ENCODE results near the gene FUZ. TPM values are rescaled to one million over a fixed set of nuclear protein-coding genes. Genes with fewer than 3 reads are reported as not detected.

FUZ gene
- 26.8 and 29.3 TPM in 2 replicates for total RNA-seq (ENCODE audit: low replicate concordance)
- long read RNA-seq, result 0 reads

DNA sequence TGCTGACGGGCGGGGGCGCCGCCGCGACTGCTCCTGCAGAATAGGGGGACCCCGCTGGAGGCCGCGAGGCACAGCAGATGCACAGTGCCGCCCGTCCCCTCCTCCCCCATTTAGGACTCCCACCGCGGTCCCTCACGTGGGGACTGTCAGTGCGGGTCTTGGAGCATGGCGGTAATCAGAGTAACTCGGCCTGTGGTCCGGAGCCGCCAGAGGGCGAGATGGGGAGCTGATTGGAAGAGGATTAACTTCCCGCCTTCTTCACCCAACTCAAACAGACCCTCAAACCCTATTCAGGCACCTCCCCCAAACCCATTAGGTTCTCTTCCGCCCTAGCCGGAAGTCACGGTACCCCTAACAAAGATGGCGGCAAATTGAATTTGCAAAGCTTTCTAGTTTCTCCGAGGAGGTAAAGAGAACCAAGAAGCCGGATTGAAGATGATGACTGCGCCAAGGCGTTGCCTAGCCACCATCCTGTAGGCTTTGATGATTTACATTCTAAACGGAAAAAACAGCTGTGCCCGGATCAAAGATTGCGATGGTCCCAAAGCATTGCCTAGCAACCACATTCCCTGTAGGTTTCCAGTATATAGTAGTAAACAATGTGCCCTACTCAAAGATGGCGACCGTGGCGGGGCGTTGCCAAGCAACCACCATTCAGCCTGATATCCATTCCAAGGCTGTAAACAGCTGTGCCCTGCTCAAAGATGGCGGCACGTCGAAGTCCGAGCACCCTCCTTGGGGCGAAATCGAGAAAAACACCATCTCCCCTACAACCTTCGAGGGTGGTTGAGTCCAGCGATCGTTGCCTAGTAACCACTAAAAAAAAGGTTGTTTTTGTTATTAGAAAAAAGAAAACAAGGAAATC is at the start of gene FUZ:
Gene FUZ, minus strand, starts transcription at position 296 of the 865 bp plus-strand sequence. Its CDS starts 186 bp downstream, at position 110.
- Mint-ChIP-seq H3K9me3 (no peaks in the 10 kb centered on the region), H3K4me1 (ENCODE audit: unreplicated experiment) (peaks cover 26% of the 10 kb centered on the region), H3K27me3 (no peaks in the 10 kb centered on the region), H3K27ac (peak within 1 kb of the TSS; percentile 99), H3K4me3 (peak within 1 kb of the TSS; percentile 99), H3K36me3 (peaks cover 4% of the 10 kb centered on the region)
- peak; percentile 94 for DNase-seq (ENCODE audit: extremely low spot score, unreplicated experiment)
- peak; percentile 60 for TF ChIP-seq CTCF (conservative IDR thresholded peaks at IDR 0.05)

DNA sequence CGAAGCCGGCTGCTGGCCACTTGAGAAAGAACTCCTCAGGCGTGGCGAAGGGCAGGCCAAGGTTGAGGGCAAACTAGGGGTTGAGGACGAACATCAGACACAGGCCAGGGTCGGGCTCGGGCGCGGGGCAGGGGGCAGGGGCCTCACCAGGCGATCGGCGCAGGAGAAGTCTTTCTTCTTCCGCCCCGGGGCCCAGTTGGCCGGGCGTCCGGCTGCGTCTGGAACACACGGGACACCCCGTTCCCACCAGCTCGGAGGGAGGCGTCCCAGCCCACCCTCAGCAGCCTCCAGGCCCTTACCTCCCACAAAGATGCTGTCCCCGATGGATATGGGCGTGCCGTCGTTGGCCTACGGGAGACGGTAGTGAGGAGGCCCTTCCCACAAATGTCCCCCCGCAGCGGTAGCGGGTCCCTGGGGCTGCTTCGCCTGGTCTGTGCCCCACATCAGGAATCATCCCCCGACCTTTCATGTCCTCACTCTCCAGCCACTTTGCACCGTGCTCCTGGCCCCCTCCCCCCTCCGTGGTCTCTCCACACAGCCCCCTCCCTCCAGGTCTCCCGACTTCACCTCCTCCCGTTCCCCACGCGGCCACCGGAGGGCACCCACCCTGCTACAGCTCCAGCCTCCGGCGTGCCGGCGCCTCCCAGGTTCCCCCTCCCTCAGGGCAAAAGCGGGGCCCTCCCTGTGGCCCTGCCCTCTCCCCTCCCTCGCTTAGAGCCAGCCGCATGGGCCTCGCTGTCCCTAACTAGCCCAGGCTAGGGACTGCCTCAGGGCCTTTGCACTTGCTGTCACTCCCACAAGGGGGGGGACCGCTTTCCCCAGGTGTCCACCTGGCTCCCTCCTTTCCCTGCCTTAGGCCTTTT is 49.5 kb upstream of the FUZ start:
- Mint-ChIP-seq H3K36me3 (peaks cover 11% of the 10 kb centered on the region), H3K27me3 (no peaks in the 10 kb centered on the region), H3K4me1 (ENCODE audit: unreplicated experiment) (peaks cover 26% of the 10 kb centered on the region), H3K4me3 (peak overlapping the region; percentile 29), H3K9me3 (no peaks in the 10 kb centered on the region), H3K27ac (peak overlapping the region; percentile 53)
- no peak for DNase-seq (ENCODE audit: extremely low spot score, unreplicated experiment)
- TF ChIP-seq CTCF (conservative IDR thresholded peaks at IDR 0.05), result peak; percentile 60

GRCh38 chr19:49861541-49862378 is 48.7 kb upstream of the FUZ start:
- Mint-ChIP-seq H3K27ac (no peak overlapping the region), H3K27me3 (no peaks in the 10 kb centered on the region), H3K4me3 (no peak overlapping the region), H3K4me1 (ENCODE audit: unreplicated experiment) (peaks cover 20% of the 10 kb centered on the region), H3K36me3 (peaks cover 11% of the 10 kb centered on the region), H3K9me3 (no peaks in the 10 kb centered on the region)
- TF ChIP-seq CTCF (conservative IDR thresholded peaks at IDR 0.05), result no peak
- DNase-seq (ENCODE audit: extremely low spot score, unreplicated experiment), result no peak

DNA sequence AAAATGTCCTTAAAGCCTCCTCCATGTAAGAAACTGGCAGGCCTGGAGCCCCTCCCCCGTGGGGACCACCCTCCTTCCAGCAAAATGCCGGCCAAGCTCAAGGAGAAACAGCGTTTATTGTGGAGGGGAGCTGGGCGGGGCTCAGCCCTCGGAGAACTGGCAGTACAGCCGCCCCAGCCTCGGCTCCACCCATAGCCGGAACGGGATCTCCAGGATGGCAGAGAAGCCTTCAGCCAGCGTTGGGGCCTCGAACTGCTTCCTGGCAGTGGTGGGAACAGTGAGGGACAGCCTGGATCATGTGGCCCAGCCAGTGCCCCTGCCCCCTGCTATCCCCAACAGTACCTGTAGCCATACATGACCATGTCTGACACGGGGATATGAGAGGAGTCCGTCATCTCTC is 48.0 kb upstream of the FUZ start:
- no peak for DNase-seq (ENCODE audit: extremely low spot score, unreplicated experiment)
- Mint-ChIP-seq H3K4me3 (no peak overlapping the region), H3K9me3 (no peaks in the 10 kb centered on the region), H3K27me3 (no peaks in the 10 kb centered on the region), H3K4me1 (ENCODE audit: unreplicated experiment) (peaks cover 14% of the 10 kb centered on the region), H3K27ac (peak overlapping the region; percentile 50), H3K36me3 (peaks cover 11% of the 10 kb centered on the region)
- TF ChIP-seq CTCF (conservative IDR thresholded peaks at IDR 0.05), result no peak
